ENCODE data around the gene B3GALT6.

B3GALT6 gene

GRCh38 chr1:1239227-1239613 is 7.2 kb downstream of the B3GALT6 start:
- H3K36me3 ChIP-seq (ENCODE audit: control insufficient read depth, insufficient read depth, low read length) = no peaks in the 10 kb centered on the region
- H3K27me3 ChIP-seq (replicated peaks; ENCODE audit: control insufficient read depth, insufficient read depth, low read length) = no peaks in the 10 kb centered on the region; the same call in 1 of the 2 replicates
- no peak for DNase-seq (ENCODE audit: extremely low read depth, insufficient read length)
- H3K4me3 ChIP-seq (replicated peaks; ENCODE audit: low read depth, low read length) = no peak overlapping the region
- TF ChIP-seq, protein P1, sequence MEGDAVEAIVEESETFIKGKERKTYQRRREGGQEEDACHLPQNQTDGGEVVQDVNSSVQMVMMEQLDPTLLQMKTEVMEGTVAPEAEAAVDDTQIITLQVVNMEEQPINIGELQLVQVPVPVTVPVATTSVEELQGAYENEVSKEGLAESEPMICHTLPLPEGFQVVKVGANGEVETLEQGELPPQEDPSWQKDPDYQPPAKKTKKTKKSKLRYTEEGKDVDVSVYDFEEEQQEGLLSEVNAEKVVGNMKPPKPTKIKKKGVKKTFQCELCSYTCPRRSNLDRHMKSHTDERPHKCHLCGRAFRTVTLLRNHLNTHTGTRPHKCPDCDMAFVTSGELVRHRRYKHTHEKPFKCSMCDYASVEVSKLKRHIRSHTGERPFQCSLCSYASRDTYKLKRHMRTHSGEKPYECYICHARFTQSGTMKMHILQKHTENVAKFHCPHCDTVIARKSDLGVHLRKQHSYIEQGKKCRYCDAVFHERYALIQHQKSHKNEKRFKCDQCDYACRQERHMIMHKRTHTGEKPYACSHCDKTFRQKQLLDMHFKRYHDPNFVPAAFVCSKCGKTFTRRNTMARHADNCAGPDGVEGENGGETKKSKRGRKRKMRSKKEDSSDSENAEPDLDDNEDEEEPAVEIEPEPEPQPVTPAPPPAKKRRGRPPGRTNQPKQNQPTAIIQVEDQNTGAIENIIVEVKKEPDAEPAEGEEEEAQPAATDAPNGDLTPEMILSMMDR (IDR thresholded peaks at IDR 0.05; ENCODE audit: insufficient read depth, low read length, poor library complexity, severe bottlenecking) = no peak

GRCh38 chr1:1239614-1240347 is 7.7 kb downstream of the B3GALT6 start:
- no peak for DNase-seq (ENCODE audit: extremely low read depth, insufficient read length)
- Histone ChIP-seq H3K27me3 (replicated peaks; ENCODE audit: control insufficient read depth, insufficient read depth, low read length) (no peaks in the 10 kb centered on the region; the same call in 1 of the 2 replicates), H3K4me3 (replicated peaks; ENCODE audit: low read depth, low read length) (no peak overlapping the region), H3K36me3 (ENCODE audit: control insufficient read depth, insufficient read depth, low read length) (no peaks in the 10 kb centered on the region)
- TF ChIP-seq, protein P1 (IDR thresholded peaks at IDR 0.05; ENCODE audit: insufficient read depth, low read length, poor library complexity, severe bottlenecking) = no peak

- no peak for DNase-seq (ENCODE audit: extremely low read depth, insufficient read length)
- no peaks in the 10 kb centered on the region; the same call in 1 of the 2 replicates for H3K27me3 ChIP-seq (replicated peaks; ENCODE audit: control insufficient read depth, insufficient read depth, low read length)
- TF ChIP-seq, protein P1 (IDR thresholded peaks at IDR 0.05; ENCODE audit: insufficient read depth, low read length, poor library complexity, severe bottlenecking) = no peak
- H3K4me3 ChIP-seq (replicated peaks; ENCODE audit: low read depth, low read length) = no peak overlapping the region
- H3K36me3 ChIP-seq (ENCODE audit: control insufficient read depth, insufficient read depth, low read length) = no peaks in the 10 kb centered on the region
Observed at GRCh38 chr1:1240348-1240732, 8.3 kb downstream of the B3GALT6 start.

- no peak overlapping the region for H3K4me3 ChIP-seq (replicated peaks; ENCODE audit: low read depth, low read length)
- no peaks in the 10 kb centered on the region; the same call in 1 of the 2 replicates for H3K27me3 ChIP-seq (replicated peaks; ENCODE audit: control insufficient read depth, insufficient read depth, low read length)
- TF ChIP-seq, protein P1 (IDR thresholded peaks at IDR 0.05; ENCODE audit: insufficient read depth, low read length, poor library complexity, severe bottlenecking) = no peak
- no peak for DNase-seq (ENCODE audit: extremely low read depth, insufficient read length)
- no peaks in the 10 kb centered on the region for H3K36me3 ChIP-seq (ENCODE audit: control insufficient read depth, insufficient read depth, low read length)
Observed at GRCh38 chr1:1240822-1241587, 9.0 kb downstream of the B3GALT6 start.

- no peaks in the 10 kb centered on the region; the same call in 1 of the 2 replicates for H3K27me3 ChIP-seq (replicated peaks; ENCODE audit: control insufficient read depth, insufficient read depth, low read length)
- DNase-seq (ENCODE audit: extremely low read depth, insufficient read length) = no peak
- no peak overlapping the region for H3K4me3 ChIP-seq (replicated peaks; ENCODE audit: low read depth, low read length)
- TF ChIP-seq, protein P1 (IDR thresholded peaks at IDR 0.05; ENCODE audit: insufficient read depth, low read length, poor library complexity, severe bottlenecking) = no peak
- H3K36me3 ChIP-seq (ENCODE audit: control insufficient read depth, insufficient read depth, low read length) = no peaks in the 10 kb centered on the region
Observed at GRCh38 chr1:1241588-1242219, 9.7 kb downstream of the B3GALT6 start.

Measured in GM06990 (cell line).